Frontal cortex (tissue), 4 donors: ENCODE measurements around the gene TRAPPC12. TPM values are rescaled to one million over a fixed set of nuclear protein-coding genes. Genes with fewer than 3 reads are reported as not detected.

Source experiments
- DNase-seq, 2 donors: peaks; one replicate each; pipeline ENCODE4 v3.0.0; 2012; ENCODE audit warnings: low spot score in 2 of 2
- FAIRE-seq: peaks from 2 replicates; lab custom pipeline; 2012; peaks lifted over from hg19 to GRCh38; lab: Jason Lieb, UNC
- total RNA-seq: library from RNA; depleted of rRNA; stranded (reverse); fragments of >200 nt; gene quantifications from one replicate; pipeline ENCODE4 v1.2.3, GENCODE V29; 2014
- donor health status: control.
- donor health status: control.
- donor health status: control.

The TRAPPC12 gene
- total RNA-seq, 1 donor from 2014 or later = 55.8 TPM

DNA sequence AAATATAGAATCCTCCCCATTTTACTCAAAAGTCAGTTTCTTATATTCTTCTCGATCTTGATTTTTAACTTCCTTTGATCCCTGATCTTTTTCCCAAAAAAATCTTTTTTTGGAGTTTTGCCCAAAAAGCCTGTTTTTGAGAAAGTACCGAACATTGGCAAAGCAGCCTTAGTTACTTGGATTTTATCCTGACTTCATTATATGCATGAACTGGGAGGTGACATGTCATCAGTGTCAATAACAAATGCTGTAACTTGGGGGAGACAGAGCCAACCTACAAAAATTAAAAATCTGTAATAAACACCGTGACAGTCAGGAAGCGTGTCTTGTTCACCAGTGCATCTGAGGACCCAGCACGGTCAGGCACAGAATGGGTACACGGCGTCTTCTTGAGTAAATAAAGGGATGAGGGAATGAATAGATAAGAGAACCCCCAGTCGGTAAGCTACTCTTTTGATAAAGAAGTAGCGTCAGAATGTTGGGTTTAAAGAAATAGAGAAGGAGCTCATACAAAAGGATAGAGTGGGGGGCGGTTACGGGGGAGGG is 24.9 kb downstream of the TRAPPC12 start:
- DNase-seq (no peak), FAIRE-seq (no peak)

DNA sequence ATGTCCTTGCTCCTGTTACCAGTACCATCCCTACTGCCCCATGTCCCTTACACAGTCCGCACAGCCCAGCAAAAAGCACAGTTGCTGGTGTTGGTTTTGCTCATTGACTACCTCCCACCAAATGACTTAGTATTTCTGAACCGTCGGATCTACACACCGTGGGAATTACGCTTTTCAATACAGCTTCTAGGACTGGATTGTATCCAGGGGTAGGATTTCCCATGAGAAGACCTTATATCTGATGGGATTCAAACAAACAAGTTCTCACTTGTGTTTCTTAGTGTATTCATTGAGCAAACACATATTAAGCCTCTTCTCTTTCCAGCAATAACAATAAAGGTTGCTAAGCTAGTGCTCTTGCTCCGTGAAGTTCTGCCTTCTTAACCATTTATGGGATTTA is 25.8 kb downstream of the TRAPPC12 start:
- no peak for DNase-seq
- FAIRE-seq = no peak

GRCh38 chr2:3405876-3406275 is 26.4 kb downstream of the TRAPPC12 start:
- DNase-seq (no peak), FAIRE-seq (no peak)

- DNase-seq = no peak
- no peak for FAIRE-seq
These were observed 27.0 kb downstream of the TRAPPC12 start for GRCh38 chr2:3406501-3406900.

DNA sequence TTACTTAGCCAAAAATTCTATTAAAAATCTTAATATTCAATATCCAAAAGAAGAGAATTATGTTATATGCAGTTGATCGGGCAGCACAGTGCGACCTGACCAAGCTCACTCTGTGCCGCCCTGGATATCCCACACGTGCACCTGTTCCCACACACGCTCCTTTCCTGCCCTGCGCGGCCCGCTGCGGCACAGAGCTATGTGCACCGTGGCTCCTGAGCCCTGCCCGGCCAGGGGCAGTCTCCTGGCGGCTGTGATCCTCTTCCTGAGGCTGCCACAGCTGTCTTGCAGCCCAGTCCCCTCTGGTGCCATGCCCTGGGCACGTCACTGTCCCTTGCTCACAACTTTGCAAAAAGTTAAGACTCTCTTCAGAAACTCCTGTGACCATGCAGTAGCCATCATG is 29.3 kb downstream of the TRAPPC12 start:
- FAIRE-seq (no peak), DNase-seq (no peak)

- no peak for DNase-seq
- FAIRE-seq = no peak
These were observed 30.2 kb downstream of the TRAPPC12 start for GRCh38 chr2:3409627-3410170.

GRCh38 chr2:3411103-3411502 is 31.6 kb downstream of the TRAPPC12 start:
- no peak for DNase-seq
- no peak for FAIRE-seq

GRCh38 chr2:3413697-3414096 is 34.2 kb downstream of the TRAPPC12 start:
- FAIRE-seq = no peak

GRCh38 chr2:3414133-3414860 is 34.8 kb downstream of the TRAPPC12 start:
- no peak for DNase-seq
- FAIRE-seq = no peak

More at GRCh38 chr2:3413697-3414096, 34.2 kb downstream of the TRAPPC12 start:
- no peak for DNase-seq

DNA sequence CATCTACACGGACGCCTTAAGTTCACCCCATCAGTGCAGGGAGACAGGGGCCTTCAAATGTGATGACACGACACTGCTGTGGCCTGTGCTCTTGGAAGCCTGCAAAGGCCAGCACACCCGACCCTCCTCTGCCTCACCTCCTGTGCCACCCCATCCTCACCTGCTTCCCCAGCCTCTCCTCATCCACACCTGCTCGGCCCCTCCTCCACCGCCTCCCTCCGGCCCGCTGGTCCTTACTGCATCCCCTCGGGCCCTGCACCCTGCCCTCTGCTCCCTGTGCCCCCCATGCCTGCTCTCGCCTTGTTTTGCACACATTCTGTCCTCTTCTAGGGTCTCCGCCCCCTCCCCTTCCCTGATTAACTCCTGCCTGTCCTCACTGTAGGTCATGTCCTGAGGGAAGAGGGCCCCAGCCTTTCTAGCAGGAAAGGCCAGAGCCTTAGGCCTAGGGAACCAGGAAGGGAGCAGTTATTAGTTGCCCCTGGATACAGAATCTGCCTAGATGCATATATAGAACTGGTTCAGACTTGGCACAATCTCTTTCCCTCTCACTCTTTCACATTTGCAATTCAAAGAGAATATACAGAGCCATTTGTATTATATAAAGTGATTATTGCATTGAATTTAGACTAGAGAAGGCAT is 39.4 kb downstream of the TRAPPC12 start:
- DNase-seq (no peak), FAIRE-seq (no peak)

GRCh38 chr2:3420076-3420768 is 40.7 kb downstream of the TRAPPC12 start:
- FAIRE-seq (no peak), DNase-seq (no peak)

DNA sequence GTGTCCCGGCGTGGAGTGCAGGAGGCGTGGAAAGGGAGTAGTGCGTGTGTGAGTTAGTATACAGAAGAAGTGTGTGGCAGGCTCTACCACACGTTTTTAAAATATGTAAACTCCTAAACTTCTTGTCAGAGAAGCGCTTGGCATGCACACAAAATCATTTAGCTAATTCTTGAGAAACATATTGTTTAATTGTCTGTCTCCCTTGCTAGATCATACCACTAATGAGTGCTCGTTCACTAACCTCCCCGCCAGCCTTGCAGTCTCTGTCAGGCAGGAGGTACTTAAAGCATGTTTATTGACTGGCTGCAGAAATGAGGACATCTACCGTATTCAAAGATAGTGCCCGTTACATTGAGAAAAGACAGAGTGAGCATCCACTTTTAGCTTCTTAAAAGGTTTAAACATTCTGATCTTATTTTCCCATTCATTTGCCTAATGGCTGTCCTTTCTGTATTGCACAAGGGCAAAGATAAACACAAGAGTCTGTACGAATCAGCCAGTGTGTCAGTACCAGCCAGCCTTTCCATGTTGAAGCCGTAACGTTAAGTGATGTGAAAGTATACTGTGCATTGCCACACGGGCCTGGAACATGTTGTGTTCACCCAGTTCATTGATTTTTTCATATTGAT is 41.4 kb downstream of the TRAPPC12 start:
- FAIRE-seq (no peak), DNase-seq (no peak)

DNA sequence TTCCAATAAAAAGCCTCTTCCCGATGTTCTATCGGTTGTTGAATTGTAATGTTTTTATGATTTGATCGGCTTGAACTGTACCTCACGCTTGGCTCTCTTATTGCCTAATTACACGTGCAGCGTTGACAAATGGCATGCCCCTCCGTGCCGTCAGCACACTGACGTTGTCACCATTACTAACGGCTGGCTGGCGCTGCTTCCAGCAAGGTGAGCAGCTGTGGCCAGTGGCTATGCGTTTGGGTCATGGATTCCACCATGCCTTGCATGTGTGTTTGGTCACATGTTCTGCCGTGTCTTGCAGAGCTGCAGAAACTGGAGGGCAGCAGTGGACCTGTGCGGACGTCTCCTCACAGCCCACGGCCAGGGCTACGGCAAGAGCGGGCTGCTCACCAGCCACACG is 42.1 kb downstream of the TRAPPC12 start:
- FAIRE-seq (no peak), DNase-seq (no peak)

GRCh38 chr2:3422161-3422779 is 42.8 kb downstream of the TRAPPC12 start:
- no peak for DNase-seq

GRCh38 chr2:3423492-3424170 is 44.1 kb downstream of the TRAPPC12 start:
- FAIRE-seq (no peak), DNase-seq (peak; percentile 44 to 49)

More at GRCh38 chr2:3422161-3422779, 42.8 kb downstream of the TRAPPC12 start:
- no peak for FAIRE-seq

DNA sequence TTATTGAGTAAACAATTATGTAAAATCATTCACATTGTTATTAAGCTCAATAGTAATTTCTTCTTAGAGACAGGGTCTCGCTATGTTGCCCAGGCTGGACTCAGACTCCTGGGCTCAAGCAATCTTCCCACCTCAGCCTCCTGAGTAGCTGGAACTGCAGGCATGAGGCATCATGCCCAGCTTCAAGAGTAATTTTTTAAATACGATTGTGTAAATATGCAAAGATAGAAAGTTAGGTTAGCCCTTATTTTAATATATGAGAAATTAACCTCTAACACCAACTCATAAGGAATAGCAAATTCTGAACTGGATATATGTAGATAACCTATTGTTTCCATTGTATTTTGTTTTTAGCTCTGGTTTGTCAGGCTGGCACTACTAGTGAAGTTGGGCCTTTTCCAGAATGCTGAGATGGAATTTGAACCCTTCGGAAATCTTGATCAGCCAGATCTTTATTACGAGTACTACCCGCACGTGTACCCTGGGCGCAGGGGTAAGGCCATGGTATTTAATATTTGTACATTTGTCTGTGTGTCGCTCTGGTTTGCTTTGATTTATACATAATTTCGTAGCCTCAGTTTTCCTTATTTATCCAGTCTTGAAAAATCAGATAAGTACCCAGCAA is 44.8 kb downstream of the TRAPPC12 start:
- DNase-seq = no peak
- no peak for FAIRE-seq

DNA sequence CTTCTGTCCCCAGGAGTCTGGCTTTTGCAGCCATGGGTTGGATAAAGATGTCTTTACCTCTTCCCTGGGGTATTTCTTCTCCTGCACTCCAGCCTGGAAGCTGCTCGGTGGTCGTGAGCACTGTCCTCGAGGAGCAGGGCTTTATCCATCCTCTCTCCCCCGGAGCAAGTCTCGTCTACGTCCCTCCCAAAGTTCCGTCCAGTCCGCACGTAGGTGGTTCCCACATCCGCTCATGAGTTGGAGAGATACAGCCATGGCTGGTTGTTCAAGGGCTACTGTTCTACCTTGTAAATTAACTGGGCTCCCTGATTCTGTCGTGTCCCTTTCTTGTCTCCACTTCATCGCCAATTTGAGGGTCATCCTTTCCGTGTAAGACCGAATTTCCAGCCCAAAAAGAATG is 47.1 kb downstream of the TRAPPC12 start:
- FAIRE-seq (no peak), DNase-seq (no peak)

DNA sequence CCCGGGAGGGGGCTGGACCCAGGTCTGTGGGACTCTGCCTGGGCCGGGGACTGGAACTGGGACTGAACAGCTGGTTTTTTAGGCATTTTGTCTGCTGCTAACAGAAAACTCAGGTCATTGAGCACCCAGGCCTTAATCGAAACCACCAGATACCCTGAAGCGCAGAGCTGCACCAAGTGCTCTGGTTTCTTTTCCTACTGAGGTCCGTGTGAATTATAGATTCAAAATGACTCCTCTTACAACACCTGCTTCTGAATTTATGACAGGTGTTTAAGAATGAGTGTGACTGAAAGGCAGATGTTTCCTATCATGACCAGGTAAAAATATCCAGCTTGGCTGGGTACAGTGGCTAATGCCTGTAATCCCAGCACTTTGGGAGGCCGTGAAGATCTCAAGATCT is 47.8 kb downstream of the TRAPPC12 start:
- no peak for FAIRE-seq
- DNase-seq = no peak

- no peak for DNase-seq
- no peak for FAIRE-seq
These were observed 49.1 kb downstream of the TRAPPC12 start for GRCh38 chr2:3428577-3428976.
